ENCODE results near the gene RAB40A. TPM values are rescaled to one million over a fixed set of nuclear protein-coding genes. Genes with fewer than 3 reads are reported as not detected.

The RAB40A gene
- total RNA-seq, 1 experiment from 2014 or later, result 0.17 TPM

- Mint-ChIP-seq H3K4me1 (no peaks in the 10 kb centered on the region), H3K27ac (no peak overlapping the region), H3K27me3 (ENCODE audit: low read depth) (no peaks in the 10 kb centered on the region), H3K4me3 (no peak overlapping the region), H3K9me3 (no peaks in the 10 kb centered on the region), H3K36me3 (no peaks in the 10 kb centered on the region)
- ChIA-PET CTCF (interaction anchor here (2.0 kb wide), 1 partner anchor 14 kb away, joined by 8 read pairs; no protein-coding TSS in a partner anchor), POLR2A (no interaction called here)
- DNase-seq (ENCODE audit: low spot score) (no peak), ATAC-seq (no peak)
- TF ChIP-seq ZNF512 (CRISPR knock-in tag; IDR thresholded peaks at IDR 0.05; ENCODE audit: borderline replicate concordance) (no peak), E2F5 (CRISPR knock-in tag; IDR thresholded peaks at IDR 0.05) (no peak), ZNF263 (CRISPR knock-in tag; IDR thresholded peaks at IDR 0.05; ENCODE audit: low read depth) (no peak), EMX1 (CRISPR knock-in tag; IDR thresholded peaks at IDR 0.05) (no peak), ZMAT4 (CRISPR knock-in tag; IDR thresholded peaks at IDR 0.05) (no peak), ESRRA (CRISPR knock-in tag; IDR thresholded peaks at IDR 0.05; ENCODE audit: borderline replicate concordance) (no peak), E2F1 (CRISPR knock-in tag; IDR thresholded peaks at IDR 0.05) (no peak), TEAD1 (CRISPR knock-in tag; IDR thresholded peaks at IDR 0.05) (no peak), AFF4 (CRISPR knock-in tag; IDR thresholded peaks at IDR 0.05; ENCODE audit: borderline replicate concordance) (no peak), SMAD4 (CRISPR knock-in tag; IDR thresholded peaks at IDR 0.05) (no peak), ZNF396 (CRISPR knock-in tag; IDR thresholded peaks at IDR 0.05; ENCODE audit: borderline replicate concordance) (no peak), ATF3 (CRISPR knock-in tag; conservative IDR thresholded peaks at IDR 0.05) (no peak), PREB (CRISPR knock-in tag; IDR thresholded peaks at IDR 0.05; ENCODE audit: borderline replicate concordance) (no peak), ZNF121 (CRISPR knock-in tag; IDR thresholded peaks at IDR 0.05) (no peak), NR3C1 (CRISPR knock-in tag; conservative IDR thresholded peaks at IDR 0.05; ENCODE audit: low read depth) (no peak), ZBTB43 (CRISPR knock-in tag; IDR thresholded peaks at IDR 0.05) (no peak), MYBL2 (CRISPR knock-in tag; IDR thresholded peaks at IDR 0.05) (no peak), PRDM15 (CRISPR knock-in tag; IDR thresholded peaks at IDR 0.05) (no peak), ELF4 (CRISPR knock-in tag; IDR thresholded peaks at IDR 0.05; ENCODE audit: low read depth) (no peak)
Observed at GRCh38 chrX:103477496-103477895, 41.8 kb downstream of the RAB40A start.

Measured in WTC11 (cell line).